Natural killer cell (primary cell): ENCODE results near the gene SMG6. TPM values are rescaled to one million over a fixed set of nuclear protein-coding genes. Genes with fewer than 3 reads are reported as not detected.
"Not testable (repeated sequence)": the region's sequence is repeated elsewhere in the genome, so short reads cannot be mapped to it uniquely, and the experiment has no call there.

Experiments
- ATAC-seq, 3 donors: fragments of 150-1000 bp in 2 of 3; fragments of 200-7000 bp in 1 of 3; cut with Tn5 transposase; 1 replicate in 1 of 3; 2 replicates in 2 of 3; pipeline ENCODE4 v1.10.0; 2021; ENCODE audit warnings: mild to moderate bottlenecking in 2 of 3, moderate library complexity in 2 of 3
- DNase-seq, 2 donors: peaks; one replicate each; pipeline versions ENCODE4 v3.0.0 to v3.0.0-alpha.2; 2013 to 2021; ENCODE audit warnings: mixed read lengths in 1 of 2
- H3K27ac ChIP-seq: one replicate; pipeline ENCODE4 v1.5.1; 2013; ENCODE audit warnings: mild to moderate bottlenecking, low read length
- H3K27me3 ChIP-seq: one replicate; pipeline ENCODE4 v1.6.1; 2013; ENCODE audit warnings: low read length; ENCODE audit not compliant: control insufficient read depth, insufficient read depth
- H3K36me3 ChIP-seq: one replicate; pipeline ENCODE4 v1.6.1; 2013; ENCODE audit warnings: low read length; ENCODE audit not compliant: control insufficient read depth, insufficient read depth
- H3K4me1 ChIP-seq: one replicate; pipeline ENCODE4 v1.6.1; 2013; ENCODE audit warnings: low read length; ENCODE audit not compliant: control insufficient read depth, insufficient read depth
- H3K4me3 ChIP-seq: one replicate; pipeline ENCODE4 v1.5.1; 2013; ENCODE audit warnings: low read length
- H3K9me3 ChIP-seq: one replicate; pipeline ENCODE4 v1.6.1; 2013; ENCODE audit warnings: low read length; ENCODE audit not compliant: control insufficient read depth, insufficient read depth
- H3K27ac Mint-ChIP-seq, 2 donors: one replicate each; pipeline ENCODE4 v1.8.0; 2022; ENCODE audit warnings: mild to moderate bottlenecking in 2 of 2, mixed read lengths in 2 of 2, moderate library complexity in 1 of 2
- H3K27me3 Mint-ChIP-seq, 2 donors: one replicate each; pipeline ENCODE4 v1.8.0; 2022; ENCODE audit warnings: low read depth in 2 of 2, mixed read lengths in 2 of 2
- H3K36me3 Mint-ChIP-seq: one replicate; pipeline ENCODE4 v1.8.0; 2022; ENCODE audit warnings: mixed read lengths
- H3K4me1 Mint-ChIP-seq, 2 donors: one replicate each; pipeline ENCODE4 v1.8.0; 2022; ENCODE audit warnings: mixed read lengths in 2 of 2
- H3K4me3 Mint-ChIP-seq: one replicate; pipeline ENCODE4 v1.8.0; 2022; ENCODE audit warnings: mild to moderate bottlenecking, moderate library complexity, mixed read lengths
- H3K9me3 Mint-ChIP-seq, 2 donors: one replicate each; pipeline ENCODE4 v1.8.0; 2022; ENCODE audit warnings: mixed read lengths in 2 of 2
- CTCF ChIP-seq: fragments of 200-600 bp; IDR thresholded peaks from one replicate; pipeline ENCODE4 v1.8.0; 2022; ENCODE audit warnings: antibody characterized with exemption
- WGBS: methylation state at CpG from one replicate; pipeline ENCODE4 v1.1.7; 2013; ENCODE audit warnings: missing lambda C conversion rate; ENCODE audit not compliant: insufficient coverage; 5-methylcytosine and 5-hydroxymethylcytosine counted together
- intact Hi-C: fragments of 100-400 bp; cut with micrococcal nuclease; formaldehyde crosslinking; loops from one replicate; pipeline ENCODE4 v1.14.2; 2022
- total RNA-seq, 4 donors: library from RNA; stranded (reverse); fragments of 120-200 nt in 1 of 4; gene quantifications; one replicate each; pipeline versions ENCODE4 v1.2.3 to v1.2.4, GENCODE V29; 2013 to 2022

SMG6 gene
- total RNA-seq, 3 donors from 2014 or later (not counting 1 experiment from before 2014, with no cell fraction given): 41.6 to 49.4 (median 48.2) TPM

DNA sequence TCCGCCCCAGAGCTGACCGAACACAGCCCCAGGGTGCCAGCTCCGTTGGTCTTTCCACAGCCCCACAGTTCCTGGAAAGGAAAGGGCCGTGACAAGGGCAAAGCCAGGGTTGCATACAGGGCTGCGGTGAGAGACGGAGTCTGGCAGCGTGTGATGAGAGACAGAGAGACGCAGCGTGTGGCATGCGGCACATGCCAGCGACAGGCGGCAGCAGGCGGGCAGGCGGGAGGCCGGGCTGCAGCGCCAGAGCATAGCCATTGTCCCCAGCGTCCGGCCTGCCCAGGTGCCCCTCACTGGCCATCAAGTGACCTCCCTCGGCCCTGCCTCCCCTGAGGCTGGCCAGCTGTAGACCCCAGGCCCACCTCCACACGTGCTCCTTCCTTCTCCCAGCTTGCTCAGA is 287.1 kb downstream of the SMG6 start:
- H3K9me3 Mint-ChIP-seq: no peaks in the 10 kb centered on the region
- H3K4me3 ChIP-seq: no peak overlapping the region
- H3K27me3 ChIP-seq: peaks cover 5% of the 10 kb centered on the region
- peaks cover 5% of the 10 kb centered on the region for H3K4me1 ChIP-seq
- H3K27ac Mint-ChIP-seq: no peak overlapping the region
- intact Hi-C loops: no loop called here
- H3K4me3 Mint-ChIP-seq: no peak overlapping the region
- no peaks in the 10 kb centered on the region for H3K36me3 Mint-ChIP-seq
- peaks cover 30% of the 10 kb centered on the region in 2 donors for H3K27me3 Mint-ChIP-seq
- TF ChIP-seq CTCF: no peak
- H3K27ac ChIP-seq: no peak overlapping the region
- peaks cover 0 to 6% of the 10 kb centered on the region in 2 donors for H3K4me1 Mint-ChIP-seq
- no peaks in the 10 kb centered on the region for H3K9me3 ChIP-seq
- WGBS: 93% methylated on average over 20 of the region's 20 CpGs
- no peaks in the 10 kb centered on the region for H3K36me3 ChIP-seq
- no peak for DNase-seq
- ATAC-seq: no peak

DNA sequence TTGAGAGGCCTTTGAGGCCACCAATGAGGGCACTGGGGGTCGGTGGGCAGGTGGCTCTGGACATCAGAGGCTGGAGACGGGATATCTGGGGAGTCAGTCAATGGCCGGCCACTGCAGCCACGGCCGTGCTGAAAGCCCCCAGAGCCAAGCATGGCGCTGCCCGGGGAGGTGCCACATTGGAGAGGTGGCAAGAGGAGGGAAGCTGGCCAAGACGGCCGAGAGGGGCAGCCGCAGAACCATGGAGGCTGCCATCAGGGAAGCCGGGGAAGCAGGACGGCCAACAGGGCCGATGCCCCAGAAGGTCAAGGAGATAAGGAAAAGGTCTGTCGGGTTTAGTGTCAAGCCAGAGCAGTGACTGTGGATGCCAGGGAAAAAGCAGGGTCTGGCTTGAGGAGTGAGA is 288.3 kb downstream of the SMG6 start:
- TF ChIP-seq CTCF: no peak
- Histone ChIP-seq H3K4me3 (no peak overlapping the region), H3K27ac (no peak overlapping the region), H3K4me1 (peaks cover 5% of the 10 kb centered on the region), H3K27me3 (peaks cover 5% of the 10 kb centered on the region), H3K36me3 (no peaks in the 10 kb centered on the region), H3K9me3 (no peaks in the 10 kb centered on the region)
- DNase-seq: no peak
- Mint-ChIP-seq H3K4me1 (peaks cover 0 to 6% of the 10 kb centered on the region in 2 donors), H3K27me3 (peaks cover 27 to 28% of the 10 kb centered on the region in 2 donors), H3K4me3 (no peak overlapping the region), H3K9me3 (no peaks in the 10 kb centered on the region), H3K36me3 (no peaks in the 10 kb centered on the region), H3K27ac (no peak overlapping the region)
- intact Hi-C loops: no loop called here
- WGBS: 92% methylated on average over 14 of the region's 14 CpGs
- ATAC-seq: no peak

GRCh38 chr17:2013994-2014317 is 289.6 kb downstream of the SMG6 start:
- 90% methylated on average over 1 of the region's 1 CpG for WGBS
- Histone ChIP-seq H3K9me3 (no peaks in the 10 kb centered on the region), H3K4me3 (no peak overlapping the region), H3K4me1 (peaks cover 5% of the 10 kb centered on the region), H3K27me3 (peaks cover 5% of the 10 kb centered on the region), H3K27ac (no peak overlapping the region), H3K36me3 (no peaks in the 10 kb centered on the region)
- Mint-ChIP-seq H3K27me3 (peaks cover 15 to 22% of the 10 kb centered on the region in 2 donors), H3K36me3 (no peaks in the 10 kb centered on the region), H3K9me3 (no peaks in the 10 kb centered on the region), H3K4me3 (no peak overlapping the region), H3K27ac (no peak overlapping the region), H3K4me1 (peaks cover 0 to 6% of the 10 kb centered on the region in 2 donors)
- intact Hi-C loops: no loop called here
- TF ChIP-seq CTCF: no peak
- ATAC-seq: no peak
- DNase-seq: no peak

DNA sequence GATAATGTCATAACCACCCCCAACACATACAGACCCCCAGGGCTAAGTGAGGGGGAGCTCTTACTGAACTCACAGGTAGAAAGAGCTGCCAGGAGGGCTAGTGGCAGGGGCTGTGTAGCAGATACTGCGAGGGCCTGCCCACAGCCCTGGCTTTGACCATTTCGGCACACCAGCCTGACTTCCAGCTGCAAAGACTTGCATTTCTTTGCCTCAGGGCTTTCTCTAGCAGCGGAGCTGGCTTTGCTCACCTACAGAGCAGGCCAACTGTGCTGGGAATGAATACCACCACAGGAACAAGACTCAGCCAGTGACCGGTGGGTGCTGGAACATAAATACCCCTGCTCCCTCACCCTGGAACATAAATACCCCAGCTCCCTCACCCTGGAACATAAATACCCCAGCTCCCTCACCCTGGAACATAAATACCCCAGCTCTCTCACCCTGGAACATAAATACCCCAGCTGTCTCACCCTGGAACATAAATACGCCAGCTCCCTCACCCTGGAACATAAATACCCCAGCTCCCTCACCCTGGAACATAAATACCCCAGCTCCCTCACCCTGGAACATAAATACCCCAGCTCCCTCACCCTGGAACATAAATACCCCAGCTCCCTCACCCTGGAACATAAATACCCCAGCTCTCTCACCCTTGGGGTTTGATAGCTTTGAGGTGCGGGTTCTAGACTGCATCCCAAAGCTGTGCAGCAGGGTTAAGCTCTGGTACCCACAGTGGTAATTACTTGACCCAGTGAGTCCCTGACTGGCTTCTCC is 290.2 kb downstream of the SMG6 start:
- WGBS: 95% methylated on average over 5 of the region's 6 CpGs
- H3K4me3 ChIP-seq, intact Hi-C loops, ATAC-seq, H3K9me3 Mint-ChIP-seq, H3K27ac ChIP-seq, H3K36me3 Mint-ChIP-seq, H3K4me1 ChIP-seq, H3K36me3 ChIP-seq, DNase-seq, H3K9me3 ChIP-seq, H3K4me3 Mint-ChIP-seq, H3K27ac Mint-ChIP-seq, H3K4me1 Mint-ChIP-seq, H3K27me3 ChIP-seq: not testable (repeated sequence)
- H3K27me3 Mint-ChIP-seq: peaks cover 14 to 23% of the 10 kb centered on the region in 2 donors
